Suppressor macrophage treated with lipopolysaccharide for 1 hour (primary cell): ENCODE data around the gene RPL7L1.
"Not testable (repeated sequence)": the region's sequence is repeated elsewhere in the genome, so short reads cannot be mapped to it uniquely, and the experiment has no call there.

Experiments
- DNase-seq, 3 donors: peaks; one replicate each; pipeline ENCODE4 v3.0.0-alpha.2; 2020 to 2022

RPL7L1 gene

DNA sequence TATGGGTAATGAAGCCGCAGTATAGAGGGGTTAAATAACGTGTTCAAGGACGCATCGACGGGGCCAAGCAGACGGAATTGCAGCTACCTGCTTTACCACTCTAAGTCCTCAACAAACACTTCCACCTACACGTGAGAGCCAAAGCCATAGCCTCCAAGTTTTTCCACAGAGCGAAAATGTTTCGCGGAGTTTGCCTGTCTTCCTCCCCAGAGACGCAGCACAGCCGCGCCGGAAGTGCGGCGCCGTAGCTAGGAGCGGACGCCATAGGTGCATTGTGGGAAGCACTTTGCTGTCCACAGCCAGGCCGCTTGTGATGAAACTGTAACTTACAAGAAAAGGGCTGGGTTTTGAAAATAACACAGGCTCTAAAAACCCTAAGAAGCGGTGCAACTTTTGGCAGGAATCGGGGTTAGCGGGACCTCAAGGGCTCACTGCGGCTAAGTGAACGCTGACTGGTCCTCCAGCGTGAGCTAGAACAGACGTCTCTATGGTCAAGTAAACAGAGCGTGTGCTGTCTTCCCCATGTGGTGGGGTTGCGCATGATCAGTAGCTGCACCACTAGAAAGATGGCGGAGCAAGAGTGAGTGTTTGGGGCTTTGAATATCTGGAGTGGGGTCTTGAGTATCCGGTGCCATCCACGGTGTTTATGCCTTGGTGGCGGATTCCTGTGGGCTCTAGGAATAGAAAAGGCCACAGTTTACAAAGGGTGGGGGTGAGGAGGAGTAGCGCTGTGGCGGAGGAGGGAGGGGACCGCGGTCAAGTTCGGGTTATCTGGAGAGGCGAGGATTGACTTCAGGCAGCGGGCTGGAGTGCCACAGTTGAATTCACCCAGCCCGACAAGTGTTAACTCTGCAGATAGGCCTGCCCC is at the start of gene RPL7L1:
RPL7L1 (plus strand) TSS at position 245 of the 868 bp plus-strand sequence; CDS start at position 540, 295 bp downstream.
- DNase-seq = peak; percentile 86 to 91 (median 88)

DNA sequence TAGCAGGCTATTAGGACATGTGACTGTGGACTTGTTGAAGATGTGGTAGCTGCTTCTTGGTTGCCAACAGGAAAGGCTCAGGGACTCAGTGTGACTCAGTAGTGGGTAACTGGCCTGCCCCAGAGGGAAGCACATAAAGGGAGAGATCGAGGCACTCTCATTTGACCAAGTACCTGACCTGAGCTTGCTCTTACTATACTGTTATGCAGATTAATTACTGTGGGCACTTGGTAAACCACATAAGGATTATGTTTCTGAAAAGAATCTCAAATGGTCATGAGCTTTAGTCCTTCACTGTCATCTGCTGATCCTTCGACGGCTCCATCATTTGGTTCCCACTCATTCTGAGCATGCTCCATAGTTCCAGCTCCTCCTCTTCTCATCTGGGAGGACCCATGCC is 48.2 kb upstream of the RPL7L1 start:
- DNase-seq = no peak

DNA sequence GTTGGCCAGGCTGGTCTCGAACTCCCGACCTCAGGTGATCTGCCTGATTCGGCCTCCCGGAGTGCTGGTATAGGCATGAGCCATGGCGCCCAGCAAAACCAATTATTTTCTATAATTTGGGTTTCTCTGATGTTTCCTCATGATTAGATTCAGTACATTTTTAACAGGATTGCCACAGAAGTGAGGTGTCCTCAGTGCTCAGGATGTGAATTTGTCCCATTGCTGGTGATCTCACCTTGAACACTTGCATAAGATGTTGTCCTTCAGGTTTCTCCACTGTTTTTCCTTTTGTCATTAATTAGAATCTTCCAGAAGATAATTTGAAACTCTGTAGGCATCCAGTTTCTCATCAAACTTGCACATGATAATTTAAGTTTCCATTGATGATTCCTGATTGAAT is 45.4 kb upstream of the RPL7L1 start:
- no peak for DNase-seq

DNA sequence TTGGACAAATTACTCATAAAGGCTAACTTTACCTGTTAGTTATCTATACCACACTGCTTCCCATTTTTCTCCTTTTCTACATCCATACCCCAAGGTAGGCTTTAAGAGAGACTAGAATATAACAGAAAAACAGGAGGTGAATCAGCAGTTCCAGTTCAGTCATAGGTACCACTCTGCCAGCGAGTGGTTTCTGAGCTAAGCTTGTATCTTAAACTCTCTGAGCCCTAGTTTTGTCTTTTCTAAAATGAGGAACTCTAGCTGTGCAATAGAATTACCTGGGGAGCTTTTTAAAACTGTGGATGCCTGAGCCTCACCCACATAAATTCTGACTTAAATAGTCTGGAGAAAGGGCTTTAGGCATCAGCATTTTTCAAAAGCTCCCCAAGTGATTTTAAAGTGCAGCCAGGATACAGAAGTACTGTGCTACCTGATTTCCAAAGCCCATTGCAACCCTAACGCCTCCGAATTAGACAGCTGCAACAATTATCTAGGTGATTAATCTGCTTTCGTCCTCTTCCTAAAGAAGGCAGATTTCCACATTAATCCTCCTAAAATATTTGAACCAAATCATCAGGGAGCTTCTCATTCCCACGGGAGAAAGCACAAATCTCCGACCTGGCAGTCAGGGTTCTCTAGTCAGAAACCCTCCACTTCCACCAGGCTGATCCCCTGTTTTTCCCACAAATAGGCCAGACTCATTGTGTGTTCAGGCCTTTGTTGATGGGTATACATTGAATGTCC is 37.4 kb upstream of the RPL7L1 start:
- DNase-seq = no peak

DNA sequence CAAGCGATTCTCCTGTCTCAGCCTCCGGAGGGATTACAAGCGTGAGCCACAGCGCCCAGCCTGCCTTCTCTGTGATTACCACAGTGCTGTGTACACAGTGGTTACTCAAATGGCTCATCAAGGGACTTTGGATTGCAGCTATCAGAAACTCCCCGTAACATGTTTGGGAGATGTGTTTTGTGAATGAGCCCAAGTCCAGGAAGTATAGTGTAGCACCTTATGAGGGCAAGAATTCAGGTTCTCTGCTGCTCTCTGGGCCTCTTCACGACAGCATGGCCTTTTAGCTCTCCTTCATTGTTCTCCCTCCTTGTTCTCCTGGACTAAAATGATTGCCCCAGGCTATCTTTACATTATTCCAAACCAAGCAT is 34.1 kb upstream of the RPL7L1 start:
- DNase-seq = no peak

DNA sequence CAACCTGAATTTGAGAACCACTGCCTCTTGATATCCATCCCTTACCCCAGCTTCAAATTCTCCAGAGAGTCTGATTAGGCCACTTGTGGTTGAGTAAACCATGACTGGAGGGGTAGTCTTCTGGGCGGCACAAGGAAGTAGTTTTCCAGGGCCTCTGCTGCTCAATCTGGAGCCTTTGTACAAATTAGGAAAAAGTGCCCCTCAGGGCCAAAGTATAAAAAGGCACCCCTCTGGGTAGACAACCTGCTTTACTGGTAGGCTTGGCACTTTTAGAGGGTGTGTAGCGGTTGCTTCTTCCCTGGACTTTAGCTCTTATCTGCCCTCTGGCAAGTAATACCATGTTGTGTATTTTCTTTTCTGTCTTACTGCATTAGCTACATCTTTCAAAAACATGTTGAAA is 32.9 kb upstream of the RPL7L1 start:
- no peak for DNase-seq

DNA sequence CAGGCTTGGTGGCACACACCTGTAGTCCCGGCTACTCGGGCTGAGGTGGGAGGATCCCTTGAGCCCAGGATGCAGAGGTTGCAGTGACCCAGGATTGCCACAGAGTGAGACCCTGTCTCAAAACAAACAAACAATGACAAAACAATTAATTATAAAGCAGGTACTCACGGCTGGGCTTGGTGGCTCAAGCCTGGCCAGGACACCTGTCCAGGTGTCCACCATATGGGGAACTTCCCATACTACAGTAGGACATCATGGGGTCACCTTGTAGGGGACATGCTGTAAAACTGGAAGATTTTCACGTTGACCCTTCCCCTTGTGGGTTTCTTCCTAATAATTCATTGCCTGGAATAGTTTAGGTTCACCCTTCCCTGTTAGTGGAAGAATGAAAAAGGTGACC is 30.7 kb upstream of the RPL7L1 start:
- DNase-seq = no peak

DNA sequence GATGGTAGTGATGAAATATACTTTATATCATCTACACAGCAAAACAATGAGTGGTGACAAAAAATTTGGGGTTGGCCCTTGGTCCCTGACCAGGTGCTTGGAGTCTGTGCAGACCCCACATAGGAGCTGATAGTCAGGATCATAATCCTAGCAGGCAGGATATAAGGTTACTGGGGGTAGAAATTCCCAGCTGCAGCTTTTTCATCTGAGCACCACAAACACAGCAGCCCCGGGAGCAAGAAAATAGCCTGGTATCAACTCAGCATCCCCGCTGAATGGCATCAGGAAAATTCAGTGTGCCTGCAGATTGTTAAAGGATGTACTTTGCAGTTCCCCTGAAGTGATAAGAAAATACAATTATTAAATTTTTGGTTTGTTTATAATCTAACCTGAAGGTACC is 27.8 kb upstream of the RPL7L1 start:
- DNase-seq = no peak

DNA sequence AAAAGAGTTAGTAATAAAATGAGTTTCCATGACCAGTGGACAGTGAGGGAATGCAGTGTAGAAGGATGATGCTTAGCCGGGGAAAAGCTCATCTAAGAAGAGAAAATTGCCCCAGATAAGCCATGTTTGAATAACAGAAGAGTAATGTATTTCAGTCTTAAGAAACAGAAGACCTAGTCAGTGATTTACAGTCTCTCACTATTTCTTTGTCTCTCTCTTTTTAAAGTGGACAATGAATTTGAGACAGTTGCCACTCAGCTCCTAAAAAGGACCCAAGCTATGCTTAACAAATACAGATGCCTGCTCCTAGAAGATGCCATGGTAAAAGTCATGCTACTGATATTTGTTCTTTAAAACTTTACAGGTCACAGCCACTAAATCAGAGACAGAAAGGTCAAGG is 19.4 kb upstream of the RPL7L1 start:
- no peak for DNase-seq

DNA sequence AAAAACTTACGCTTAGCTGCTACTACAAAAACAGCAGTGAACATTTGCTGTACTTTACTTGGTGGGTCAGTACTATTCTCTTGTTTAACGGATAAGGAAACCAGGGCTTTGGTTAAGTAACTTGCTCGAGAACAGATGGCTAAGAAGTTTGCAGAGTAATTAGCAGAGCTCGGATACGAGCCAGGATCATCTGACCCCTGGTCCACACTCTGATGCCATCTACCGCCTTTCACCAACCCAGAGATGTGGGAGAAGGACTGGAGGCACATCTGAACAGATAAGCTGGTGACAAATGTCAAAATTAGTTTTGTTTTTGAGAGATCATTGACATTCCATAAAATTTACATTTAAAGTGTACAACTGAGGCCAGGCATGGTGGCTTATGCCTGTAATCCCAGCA is 18.9 kb upstream of the RPL7L1 start:
- no peak for DNase-seq

DNA sequence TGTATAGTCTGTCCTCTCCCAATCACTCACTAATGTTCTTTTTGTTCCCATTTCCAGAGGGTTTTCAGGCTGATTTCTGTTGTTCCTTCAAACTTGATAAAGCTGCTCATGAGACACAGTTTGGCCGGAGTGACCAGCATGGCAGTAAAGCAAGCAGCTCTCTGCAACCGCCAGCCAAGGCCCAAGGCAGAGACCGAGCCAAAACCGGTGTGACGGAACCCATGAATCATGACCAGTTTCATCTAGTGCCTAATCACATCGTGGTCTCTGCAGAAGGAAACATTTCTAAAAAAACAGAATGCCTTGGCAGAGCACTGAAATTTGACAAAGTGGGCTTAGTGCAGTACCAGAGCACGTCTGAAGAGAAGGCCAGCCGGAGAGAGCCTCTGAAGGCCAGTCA is 14.8 kb upstream of the RPL7L1 start:
- no peak for DNase-seq

DNA sequence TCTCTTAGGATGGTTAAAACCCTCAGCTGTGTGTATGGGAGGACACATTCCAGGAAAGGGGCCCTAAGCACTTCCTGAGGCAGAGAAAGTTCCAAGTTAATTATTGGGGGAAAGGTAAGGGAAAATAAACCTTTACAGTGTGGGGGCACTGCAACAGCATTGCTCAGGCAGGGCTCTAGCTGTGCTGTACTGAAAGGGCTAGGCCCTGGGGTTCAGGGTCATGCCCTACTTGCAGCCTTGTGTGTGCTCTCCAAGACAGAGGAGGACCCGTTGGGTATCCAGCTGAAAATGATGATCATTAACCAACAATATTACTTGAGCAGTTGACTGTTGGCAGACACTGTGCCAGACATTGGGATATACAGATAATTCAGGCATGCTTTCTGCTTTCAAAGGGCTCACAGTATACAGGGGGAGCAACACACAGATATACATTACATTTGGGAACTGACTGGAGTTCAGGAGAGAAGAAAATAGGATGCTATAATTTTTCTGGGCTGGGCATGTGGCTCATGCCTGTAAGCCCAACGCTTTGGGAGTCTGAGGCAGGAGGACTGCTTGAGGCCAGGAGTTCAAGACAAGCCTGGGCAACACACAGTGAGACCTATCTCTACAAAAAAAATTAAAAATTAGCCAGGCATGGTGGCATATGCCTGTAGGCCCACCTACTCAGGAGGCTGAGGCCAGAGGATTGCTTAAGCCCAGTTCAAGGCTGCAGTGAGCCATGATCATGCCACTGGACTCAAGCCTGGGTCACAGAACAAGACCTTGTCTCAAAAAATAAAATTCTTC is 9.1 kb upstream of the RPL7L1 start:
- DNase-seq = no peak

DNA sequence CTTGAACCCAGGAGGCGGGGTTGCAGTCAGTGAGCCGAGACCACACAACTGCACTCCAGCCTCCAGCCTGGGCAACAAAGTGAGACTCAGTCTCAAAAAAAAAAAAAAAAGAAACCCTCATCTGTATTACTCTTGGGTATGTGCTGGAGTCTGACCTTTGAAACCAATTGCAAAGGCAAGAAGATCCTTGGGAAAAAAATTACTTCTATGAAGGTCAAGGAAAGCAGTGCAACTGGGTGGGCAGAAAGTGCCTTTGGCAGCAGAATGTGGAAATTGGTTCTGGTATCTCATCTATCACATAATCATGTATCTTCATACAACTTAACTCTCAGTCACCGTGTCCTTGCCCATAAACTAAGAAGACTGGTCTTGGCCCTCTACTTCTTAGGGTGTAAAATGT is 7.7 kb upstream of the RPL7L1 start:
- no peak for DNase-seq

DNA sequence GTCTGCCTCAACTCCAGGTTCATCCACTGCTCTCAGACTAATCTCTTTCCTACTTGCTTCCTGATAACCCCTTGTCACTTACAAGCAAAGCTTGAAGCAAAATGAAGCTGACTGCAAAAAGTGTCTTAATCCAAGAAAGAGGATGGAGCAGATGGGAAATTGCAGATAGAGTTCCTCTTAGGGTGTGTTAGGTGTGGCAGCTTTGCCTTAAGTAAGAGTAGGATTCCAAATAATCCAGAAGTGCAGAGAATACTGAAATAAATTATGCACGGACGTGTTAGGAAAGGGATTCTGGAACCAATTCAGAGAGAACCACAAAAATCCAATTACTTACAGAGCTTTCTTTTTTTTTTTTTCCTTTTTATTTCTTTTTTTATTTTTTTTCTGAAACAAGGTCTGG is 6.1 kb upstream of the RPL7L1 start:
- DNase-seq = no peak

DNA sequence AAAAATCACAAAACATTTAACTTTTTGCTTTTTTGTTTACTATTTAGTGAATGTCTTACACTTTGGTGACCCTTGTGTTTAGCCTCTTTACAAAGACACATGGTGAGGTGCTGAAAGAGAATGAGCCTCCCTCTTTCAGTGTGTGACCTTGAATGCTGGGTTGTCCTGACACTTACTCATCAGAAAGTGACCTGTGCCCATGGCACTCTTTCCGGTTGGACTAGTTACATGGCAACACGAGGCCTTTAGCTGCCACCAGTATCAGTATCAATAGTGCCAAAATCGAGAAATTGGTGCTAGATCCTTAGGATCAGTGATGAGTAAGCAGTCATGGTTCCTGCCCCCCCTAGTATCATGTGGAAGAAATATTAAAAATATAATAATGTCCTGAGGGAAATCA is 1.7 kb upstream of the RPL7L1 start:
- DNase-seq = no peak

DNA sequence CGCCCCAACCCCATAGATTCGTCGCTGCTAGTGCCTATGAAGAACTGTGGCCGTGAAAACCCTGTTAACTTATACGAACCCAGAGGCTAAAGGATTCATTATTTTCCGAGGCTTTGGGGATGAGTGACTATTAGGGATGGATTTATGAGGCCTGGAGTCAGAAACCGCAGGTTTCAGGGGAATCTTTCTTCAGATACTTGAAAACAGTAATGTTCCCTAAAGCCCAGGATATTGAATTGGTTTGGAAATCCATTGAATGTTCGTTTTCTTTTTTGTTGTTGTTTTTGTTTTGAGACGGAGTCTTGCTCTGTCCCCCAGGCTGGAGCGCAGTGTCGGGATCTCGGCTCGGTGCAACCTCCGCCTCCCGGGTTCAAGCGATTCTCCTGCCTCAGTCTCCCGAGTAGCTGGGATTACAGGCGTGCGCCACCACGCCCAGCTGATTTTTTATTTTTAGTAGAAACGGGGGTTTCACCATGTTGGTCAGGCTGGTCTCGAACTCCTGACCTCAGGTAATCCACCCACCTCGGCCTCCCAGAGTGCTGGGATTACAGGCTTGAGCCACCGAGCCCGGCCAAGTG is 913 bp downstream of the RPL7L1 start:
- not testable (repeated sequence) for DNase-seq

DNA sequence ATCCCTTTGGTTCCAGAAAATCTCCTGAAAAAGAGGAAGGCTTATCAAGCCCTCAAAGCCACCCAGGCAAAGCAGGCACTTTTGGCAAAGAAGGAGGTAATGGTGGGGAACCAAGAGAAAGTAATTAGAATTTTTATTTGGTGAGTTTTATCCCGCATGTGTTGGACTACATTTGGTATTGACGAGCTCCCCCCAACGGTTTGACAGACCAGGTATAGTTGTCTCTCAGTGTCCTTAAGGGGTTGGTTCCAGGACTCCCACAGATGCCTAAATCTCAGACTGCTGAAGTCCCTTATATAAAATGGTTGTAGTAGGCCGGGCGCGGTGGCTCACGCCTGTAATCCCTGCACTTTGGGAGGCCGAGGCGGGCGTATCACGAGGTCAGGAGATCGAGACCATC is 1.5 kb downstream of the RPL7L1 start:
- not testable (repeated sequence) for DNase-seq

DNA sequence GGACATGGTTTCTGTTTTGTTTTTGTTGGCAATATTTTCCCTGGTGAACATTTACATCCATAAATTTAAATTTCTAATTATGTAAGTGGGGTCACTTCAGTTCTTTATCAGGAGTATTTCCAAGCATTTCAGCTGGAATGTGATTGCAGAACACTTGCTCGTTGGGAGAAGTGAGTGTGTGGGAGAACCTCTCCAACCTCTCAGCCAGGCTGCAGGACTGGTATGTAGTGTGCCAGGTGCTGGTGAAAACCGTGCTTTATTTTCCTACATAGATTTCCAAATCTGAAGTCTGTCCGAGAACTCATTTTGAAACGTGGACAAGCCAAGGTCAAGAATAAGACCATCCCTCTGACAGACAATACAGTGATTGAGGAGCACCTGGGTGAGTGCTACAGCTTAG is 6.3 kb downstream of the RPL7L1 start:
- DNase-seq = no peak

DNA sequence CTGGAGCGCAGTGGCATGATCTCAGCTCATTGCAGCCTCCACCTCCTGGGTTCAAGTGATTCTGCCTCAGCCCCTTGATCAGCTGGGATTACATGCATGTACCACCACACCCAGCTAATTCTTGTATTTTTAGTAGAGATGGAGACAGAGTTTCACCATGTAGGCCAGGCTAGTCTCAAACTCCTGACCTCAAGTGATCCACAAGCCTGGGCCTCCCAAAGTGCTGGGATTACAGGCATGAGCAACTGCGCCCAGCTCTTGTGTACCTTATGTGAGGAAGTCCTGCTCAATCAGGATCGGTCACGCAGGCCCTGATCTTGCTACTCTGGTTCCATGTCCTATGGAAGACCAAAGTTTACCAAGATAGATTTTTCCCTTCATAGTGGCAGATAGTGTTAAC is 8.8 kb downstream of the RPL7L1 start:
- DNase-seq = not testable (repeated sequence)

DNA sequence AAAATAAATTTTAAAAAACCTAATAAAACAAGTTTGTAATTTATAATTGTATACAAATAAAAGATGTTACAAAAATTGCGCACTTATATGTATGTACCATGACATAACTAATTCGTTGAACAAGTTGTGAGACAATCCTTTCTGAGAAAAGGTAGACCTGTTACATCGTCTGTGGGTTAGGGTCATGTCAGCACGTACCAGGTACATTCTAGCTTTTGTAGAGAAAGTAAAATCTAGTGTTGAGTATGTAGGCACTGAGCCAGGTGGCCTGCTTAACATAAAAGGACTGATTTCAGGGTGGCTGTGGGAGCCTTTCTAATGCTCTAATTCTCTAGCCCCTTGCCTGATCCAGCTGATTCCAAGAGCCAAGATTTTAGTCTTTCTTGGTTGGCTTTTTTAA is 10.4 kb downstream of the RPL7L1 start:
- no peak for DNase-seq

DNA sequence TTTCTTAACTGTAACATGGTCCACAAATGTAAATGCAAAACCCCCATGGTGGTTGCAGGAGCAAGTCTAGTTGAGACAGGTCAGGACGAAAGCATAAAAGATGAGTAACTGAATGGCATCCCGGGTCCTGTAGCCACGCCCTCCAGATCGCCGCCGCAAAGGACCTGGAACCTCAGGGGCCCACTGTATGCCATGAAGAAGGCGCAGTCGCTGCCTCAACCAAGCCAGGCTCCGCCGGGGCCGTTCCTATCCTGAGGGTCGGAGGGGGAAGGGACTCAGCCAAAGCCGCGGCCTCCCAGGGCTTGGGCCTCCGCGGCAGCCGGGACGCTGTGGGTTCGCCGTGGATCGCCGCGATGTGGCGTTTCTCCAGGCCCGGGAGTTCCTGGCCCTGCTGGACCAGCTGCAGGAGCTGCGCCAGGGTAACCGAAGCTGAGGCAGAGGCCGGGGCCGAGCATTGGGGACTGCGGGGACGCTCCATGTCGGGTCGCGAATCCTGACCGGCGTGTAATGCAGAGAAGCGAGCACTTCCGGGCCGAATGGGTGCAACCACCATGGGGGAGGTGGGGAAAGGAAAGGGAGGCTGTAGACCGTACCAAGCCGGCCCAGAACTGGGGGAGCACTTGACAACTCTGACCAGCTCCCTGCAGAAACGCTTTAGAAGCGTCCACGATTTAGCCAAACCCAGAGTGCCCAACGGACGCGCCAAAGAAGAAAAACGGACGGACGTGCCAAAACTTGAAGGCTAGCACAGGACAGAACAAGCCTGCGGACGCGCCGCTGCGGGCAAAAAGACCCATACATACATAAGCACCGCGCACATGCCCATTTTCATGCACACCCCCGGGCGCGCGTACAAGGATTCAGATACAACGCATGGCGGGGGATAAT is 11.1 kb downstream of the RPL7L1 start:
- DNase-seq = peak; percentile 94 to 95 (median 94)

DNA sequence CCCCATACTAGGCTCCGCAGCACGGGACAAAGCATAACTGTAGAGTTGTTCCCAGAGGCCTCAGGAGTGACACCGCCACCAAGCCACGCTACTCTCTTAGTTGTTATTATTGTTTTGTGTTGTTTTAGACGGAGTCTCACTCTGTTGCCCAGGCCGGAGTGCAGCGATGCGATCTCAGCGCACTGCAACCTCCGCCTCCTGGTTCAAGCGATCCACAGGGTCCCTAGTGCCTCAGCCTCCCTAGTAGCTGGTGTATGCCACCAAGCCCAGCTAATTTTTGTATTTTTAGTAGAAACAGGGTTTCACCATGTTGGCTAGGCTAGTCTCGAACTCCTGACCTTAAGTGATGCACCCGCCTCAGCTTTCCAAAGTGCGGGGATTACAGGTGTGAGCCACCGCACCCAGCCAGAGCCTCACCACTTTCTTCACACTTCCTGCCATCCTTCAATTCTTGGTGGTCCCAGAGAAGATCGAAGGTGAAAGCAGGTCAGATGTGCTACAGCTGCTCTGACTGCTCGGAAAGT is 11.8 kb downstream of the RPL7L1 start:
- DNase-seq = no peak
